Measurements from ENCODE around the gene MCFD2.

Gene MCFD2

GRCh38 chr2:46858702-46859090, 56.9 kb downstream of the MCFD2 start:
- TF ChIP-seq, protein P1, sequence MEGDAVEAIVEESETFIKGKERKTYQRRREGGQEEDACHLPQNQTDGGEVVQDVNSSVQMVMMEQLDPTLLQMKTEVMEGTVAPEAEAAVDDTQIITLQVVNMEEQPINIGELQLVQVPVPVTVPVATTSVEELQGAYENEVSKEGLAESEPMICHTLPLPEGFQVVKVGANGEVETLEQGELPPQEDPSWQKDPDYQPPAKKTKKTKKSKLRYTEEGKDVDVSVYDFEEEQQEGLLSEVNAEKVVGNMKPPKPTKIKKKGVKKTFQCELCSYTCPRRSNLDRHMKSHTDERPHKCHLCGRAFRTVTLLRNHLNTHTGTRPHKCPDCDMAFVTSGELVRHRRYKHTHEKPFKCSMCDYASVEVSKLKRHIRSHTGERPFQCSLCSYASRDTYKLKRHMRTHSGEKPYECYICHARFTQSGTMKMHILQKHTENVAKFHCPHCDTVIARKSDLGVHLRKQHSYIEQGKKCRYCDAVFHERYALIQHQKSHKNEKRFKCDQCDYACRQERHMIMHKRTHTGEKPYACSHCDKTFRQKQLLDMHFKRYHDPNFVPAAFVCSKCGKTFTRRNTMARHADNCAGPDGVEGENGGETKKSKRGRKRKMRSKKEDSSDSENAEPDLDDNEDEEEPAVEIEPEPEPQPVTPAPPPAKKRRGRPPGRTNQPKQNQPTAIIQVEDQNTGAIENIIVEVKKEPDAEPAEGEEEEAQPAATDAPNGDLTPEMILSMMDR (IDR thresholded peaks at IDR 0.05; ENCODE audit: low read depth, low read length) = no peak
- no peak for DNase-seq (ENCODE audit: extremely low read depth, low read depth)

- DNase-seq (ENCODE audit: extremely low read depth, low read depth) = no peak
- TF ChIP-seq, protein P1 (IDR thresholded peaks at IDR 0.05; ENCODE audit: low read depth, low read length) = no peak
Measured at GRCh38 chr2:46857871-46858701, 57.5 kb downstream of the MCFD2 start.

DNA sequence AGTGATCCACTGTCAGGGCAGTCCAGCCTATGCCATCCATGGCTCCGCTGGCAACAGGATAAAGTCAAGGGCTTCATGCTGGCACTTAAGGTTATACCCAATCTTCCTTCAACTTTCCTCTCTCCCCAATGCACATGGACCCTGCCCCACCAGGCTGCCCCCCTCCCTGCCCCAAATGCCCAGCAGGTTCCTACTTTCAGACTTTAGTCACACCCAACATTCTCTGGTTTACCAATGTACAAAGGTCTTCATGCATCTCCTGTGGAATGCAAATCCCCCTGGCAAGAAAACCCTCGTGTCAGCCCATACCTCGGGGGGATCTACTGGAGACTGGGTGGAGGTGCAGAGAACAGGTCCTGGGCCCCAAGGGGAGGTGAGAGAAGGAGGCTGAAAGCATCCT, 59.3 kb downstream of the MCFD2 start:
- DNase-seq (ENCODE audit: extremely low read depth, low read depth) = no peak
- TF ChIP-seq, protein P1 (IDR thresholded peaks at IDR 0.05; ENCODE audit: low read depth, low read length) = no peak

DNA sequence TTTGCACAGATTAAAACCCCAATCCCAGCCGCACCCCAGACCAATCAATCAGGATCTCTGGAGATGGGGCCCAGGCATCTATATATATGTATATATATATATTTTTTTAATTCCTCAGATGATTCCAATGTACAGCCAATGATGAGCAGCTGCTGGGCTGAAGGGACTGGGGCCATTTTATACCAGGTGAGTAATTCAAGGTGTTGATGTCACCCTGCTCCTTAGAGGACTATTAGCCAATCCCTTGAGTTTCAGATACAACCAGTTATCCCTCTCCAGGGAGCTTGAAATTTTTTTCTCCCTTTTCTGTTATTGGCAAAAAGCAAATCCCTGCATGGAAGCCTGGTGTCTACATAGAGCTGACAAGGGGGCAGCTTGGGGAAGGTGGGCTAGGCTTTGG, 59.8 kb downstream of the MCFD2 start:
- no peak for DNase-seq (ENCODE audit: extremely low read depth, low read depth)
- TF ChIP-seq, protein P1 (IDR thresholded peaks at IDR 0.05; ENCODE audit: low read depth, low read length) = no peak

DNA sequence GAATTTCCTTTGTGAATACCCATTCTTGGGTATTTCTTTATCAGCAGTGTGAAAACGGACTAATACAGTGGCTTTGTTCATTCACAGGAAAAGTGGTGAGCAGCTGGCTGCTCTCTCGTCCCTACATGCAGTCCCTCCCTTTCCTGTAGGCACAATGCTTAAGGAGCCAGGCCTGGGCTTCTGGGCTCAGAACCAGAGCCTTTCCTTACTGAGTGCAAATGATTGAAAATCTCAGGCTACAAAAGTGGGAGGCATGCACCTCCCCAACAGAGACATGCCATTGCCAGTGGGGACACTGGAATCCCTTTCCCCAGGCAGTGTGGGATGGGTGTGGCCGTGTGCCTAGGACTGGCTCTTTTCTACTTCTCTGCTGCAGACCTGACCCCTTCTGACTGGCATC, 61.3 kb downstream of the MCFD2 start:
- DNase-seq (ENCODE audit: extremely low read depth, low read depth) = no peak

DNA sequence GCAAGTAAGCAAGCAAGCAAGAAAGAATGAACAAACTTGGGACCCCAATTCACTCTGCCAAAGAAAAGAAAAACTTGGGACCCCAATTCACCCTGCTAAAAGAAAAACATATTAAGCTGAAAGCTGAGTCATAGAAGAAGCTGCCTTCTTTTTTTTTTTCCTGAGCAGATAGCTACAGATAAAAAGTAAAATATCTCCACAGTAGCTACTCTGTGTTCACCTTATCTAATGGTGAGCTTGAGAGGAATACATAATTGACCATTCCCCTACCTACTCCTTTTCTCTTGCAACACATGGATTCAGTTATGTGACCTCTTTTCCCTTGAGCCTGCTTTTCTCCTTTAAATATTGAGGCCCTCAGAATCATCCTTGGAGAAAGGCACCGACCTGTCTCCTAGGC, 63.0 kb downstream of the MCFD2 start:
- TF ChIP-seq, protein P1 (IDR thresholded peaks at IDR 0.05; ENCODE audit: low read depth, low read length) = no peak
- DNase-seq (ENCODE audit: extremely low read depth, low read depth) = no peak

More for the DNA sequence above, 61.3 kb downstream of the MCFD2 start:
- TF ChIP-seq, protein P1 (IDR thresholded peaks at IDR 0.05; ENCODE audit: low read depth, low read length) = no peak

GRCh38 chr2:46852124-46852523, 63.5 kb downstream of the MCFD2 start:
- TF ChIP-seq, protein P1 (IDR thresholded peaks at IDR 0.05; ENCODE audit: low read depth, low read length) = no peak
- no peak for DNase-seq (ENCODE audit: extremely low read depth, low read depth)

Data from AG09319 (cell line).